Stimulated activated effector memory CD8-positive, alpha-beta T cell treated with anti-CD3 and anti-CD28 coated beads, Interleukin-12 subunit alpha, Interleukin-12 subunit beta, amount 100 ng/mL, for 72 hours (primary cell): ENCODE results near the gene BOD1L1.
"Not testable (repeated sequence)": the region's sequence is repeated elsewhere in the genome, so short reads cannot be mapped to it uniquely, and the experiment has no call there.

Experiments used
- ATAC-seq: fragments of 150-1000 bp; cut with Tn5 transposase; 2 replicates; pipeline ENCODE4 v1.10.0; 2021
- DNase-seq, 2 donors: peaks; one replicate each; pipeline ENCODE4 v3.0.0; 2021 to 2022; ENCODE audit warnings: low spot score in 2 of 2
- H3K27ac Mint-ChIP-seq: one replicate; pipeline ENCODE4 v1.8.0; 2022; ENCODE audit warnings: mild to moderate bottlenecking, mixed read lengths
- H3K36me3 Mint-ChIP-seq: one replicate; pipeline ENCODE4 v1.8.0; 2022; ENCODE audit warnings: mild to moderate bottlenecking, mixed read lengths
- H3K4me1 Mint-ChIP-seq: one replicate; pipeline ENCODE4 v1.8.0; 2022; ENCODE audit warnings: mixed read lengths
- H3K4me3 Mint-ChIP-seq: one replicate; pipeline ENCODE4 v1.8.0; 2022; ENCODE audit warnings: mild to moderate bottlenecking, mixed read lengths
- H3K9me3 Mint-ChIP-seq: one replicate; pipeline ENCODE4 v1.8.0; 2022; ENCODE audit warnings: mixed read lengths

Gene BOD1L1

DNA sequence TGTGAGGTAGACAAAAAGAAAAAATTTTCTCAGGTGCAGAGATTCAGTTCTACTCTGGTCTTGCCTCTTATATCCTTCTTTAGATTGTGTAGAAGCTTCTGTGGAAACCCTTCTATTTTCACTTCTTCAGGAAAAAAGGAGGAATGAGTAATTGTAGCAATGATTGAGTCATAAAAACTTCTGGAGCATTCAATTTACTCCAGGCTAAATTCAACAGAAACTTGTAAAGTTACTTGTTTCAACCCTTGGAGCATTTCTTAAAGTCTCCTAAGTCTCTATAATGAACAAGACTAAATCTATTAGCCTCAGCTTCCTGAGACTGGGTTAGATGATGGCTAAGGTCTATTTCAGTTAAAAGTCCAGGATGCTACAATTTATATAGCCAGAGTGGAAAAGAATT is 29.9 kb downstream of the BOD1L1 start:
- H3K9me3 Mint-ChIP-seq, result no peaks in the 10 kb centered on the region
- H3K27ac Mint-ChIP-seq, result no peak overlapping the region
- H3K4me1 Mint-ChIP-seq, result peaks cover 17% of the 10 kb centered on the region
- no peak overlapping the region for H3K4me3 Mint-ChIP-seq
- peaks cover 74% of the 10 kb centered on the region for H3K36me3 Mint-ChIP-seq
- no peak for ATAC-seq
- no peak for DNase-seq

DNA sequence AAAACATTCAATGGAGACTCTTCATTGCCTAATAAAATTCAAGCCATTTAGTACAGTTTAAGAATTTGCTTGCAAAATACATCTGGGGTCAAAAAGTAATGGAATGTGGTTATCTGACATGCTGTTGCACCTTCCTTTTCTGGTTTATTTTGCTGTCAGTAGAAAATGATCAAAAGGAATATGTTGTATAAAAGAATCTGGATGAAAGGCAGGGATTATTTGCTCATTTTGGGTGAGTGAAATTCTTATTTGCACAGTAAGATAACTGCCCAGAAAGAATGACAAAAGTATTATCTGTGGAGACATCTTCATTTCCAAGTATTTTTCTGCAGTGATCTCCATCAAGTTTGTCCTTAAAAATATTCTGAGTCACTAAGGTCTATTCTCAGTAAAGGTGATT is 30.4 kb downstream of the BOD1L1 start:
- DNase-seq, result no peak
- Mint-ChIP-seq H3K4me3 (no peak overlapping the region), H3K36me3 (peaks cover 74% of the 10 kb centered on the region), H3K27ac (no peak overlapping the region), H3K9me3 (no peaks in the 10 kb centered on the region), H3K4me1 (peaks cover 17% of the 10 kb centered on the region)
- no peak for ATAC-seq

DNA sequence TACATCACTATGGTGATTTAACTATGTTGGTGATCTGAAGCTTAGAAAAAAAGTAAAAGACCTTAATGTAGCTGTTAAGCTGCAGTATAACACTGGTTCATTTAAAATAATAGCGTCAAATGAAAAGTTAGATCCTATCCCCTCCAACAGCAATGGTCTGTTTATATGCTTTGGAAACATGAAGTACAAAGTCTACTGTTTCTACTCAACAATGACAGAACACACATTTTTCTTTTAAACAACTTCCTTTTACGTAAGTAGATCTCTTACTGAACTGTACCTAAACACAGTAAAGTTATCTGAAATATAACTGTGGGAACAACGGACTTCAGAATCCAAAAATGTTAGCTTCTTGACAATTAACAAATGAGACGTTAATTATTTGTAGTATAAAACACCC is 35.3 kb downstream of the BOD1L1 start:
- no peak for ATAC-seq
- Mint-ChIP-seq H3K9me3 (no peaks in the 10 kb centered on the region), H3K36me3 (peaks cover 99% of the 10 kb centered on the region), H3K27ac (no peak overlapping the region), H3K4me1 (no peaks in the 10 kb centered on the region), H3K4me3 (no peak overlapping the region)
- DNase-seq, result no peak

DNA sequence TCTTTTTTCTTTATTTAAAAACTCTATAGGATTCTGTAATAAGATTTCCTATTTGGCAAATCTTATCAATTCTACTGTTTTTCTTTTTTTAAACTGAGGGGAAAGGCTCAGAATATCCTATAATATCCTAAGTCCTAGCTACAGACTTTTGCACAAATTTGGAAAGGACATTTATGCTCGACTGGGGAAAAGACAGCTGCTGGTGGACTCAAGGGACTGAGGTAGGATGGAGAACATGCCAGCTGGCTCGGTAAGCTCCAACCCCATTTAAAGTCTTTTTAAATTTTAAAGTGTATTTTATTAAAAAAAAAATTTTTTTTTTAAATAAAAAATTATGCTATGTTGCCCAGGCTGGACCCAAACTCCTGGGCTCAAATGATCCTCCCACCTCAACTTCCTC is 36.8 kb downstream of the BOD1L1 start:
- Mint-ChIP-seq H3K4me3 (no peak overlapping the region), H3K9me3 (no peaks in the 10 kb centered on the region), H3K27ac (no peak overlapping the region), H3K36me3 (peaks cover 99% of the 10 kb centered on the region), H3K4me1 (no peaks in the 10 kb centered on the region)
- no peak for DNase-seq
- ATAC-seq, result no peak

DNA sequence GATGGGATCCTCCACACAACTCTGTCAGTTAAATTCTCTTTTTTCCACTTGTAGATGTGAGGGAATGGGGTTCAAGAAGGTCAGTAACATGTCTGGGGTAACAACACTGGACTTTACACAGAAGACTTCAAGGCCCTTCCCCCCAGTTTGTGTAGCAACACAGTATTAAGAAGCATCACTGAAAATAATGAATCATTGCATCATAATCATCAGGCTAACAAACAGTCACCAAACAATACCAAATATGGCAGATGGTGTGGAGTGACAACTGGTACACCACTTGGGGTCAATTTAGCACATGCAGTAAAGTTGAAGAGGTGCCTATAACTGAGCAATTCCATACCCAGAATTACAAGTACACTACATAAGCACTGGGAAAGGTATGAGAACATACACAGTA is 38.6 kb downstream of the BOD1L1 start:
- peaks cover 5% of the 10 kb centered on the region for H3K4me1 Mint-ChIP-seq
- H3K4me3 Mint-ChIP-seq, result no peak overlapping the region
- no peak overlapping the region for H3K27ac Mint-ChIP-seq
- H3K36me3 Mint-ChIP-seq, result peaks cover 99% of the 10 kb centered on the region
- no peak for ATAC-seq
- no peaks in the 10 kb centered on the region for H3K9me3 Mint-ChIP-seq
- no peak for DNase-seq

DNA sequence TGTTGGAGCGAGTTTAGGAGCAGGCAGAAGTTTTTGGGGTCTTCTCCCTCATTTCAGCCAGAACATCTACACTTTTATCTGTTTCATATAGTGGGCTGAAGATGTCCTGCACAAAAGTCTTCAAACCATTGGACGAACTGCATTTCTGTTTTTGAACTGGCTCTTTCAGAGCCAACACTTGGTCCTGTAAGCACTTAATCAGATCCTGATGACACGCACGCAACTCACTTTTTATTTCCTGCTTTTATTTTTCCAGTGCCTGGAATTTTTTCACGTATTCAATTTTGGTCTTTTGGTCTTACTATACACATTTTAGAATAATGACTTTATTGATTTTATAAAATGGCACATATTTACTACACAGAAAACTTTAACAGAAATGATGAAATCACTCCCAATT is 43.0 kb downstream of the BOD1L1 start:
- Mint-ChIP-seq H3K4me3 (no peak overlapping the region), H3K27ac (peak overlapping the region; percentile 16), H3K4me1 (peaks cover 6% of the 10 kb centered on the region), H3K9me3 (no peaks in the 10 kb centered on the region), H3K36me3 (peaks cover 100% of the 10 kb centered on the region)
- DNase-seq, result no peak
- no peak for ATAC-seq

DNA sequence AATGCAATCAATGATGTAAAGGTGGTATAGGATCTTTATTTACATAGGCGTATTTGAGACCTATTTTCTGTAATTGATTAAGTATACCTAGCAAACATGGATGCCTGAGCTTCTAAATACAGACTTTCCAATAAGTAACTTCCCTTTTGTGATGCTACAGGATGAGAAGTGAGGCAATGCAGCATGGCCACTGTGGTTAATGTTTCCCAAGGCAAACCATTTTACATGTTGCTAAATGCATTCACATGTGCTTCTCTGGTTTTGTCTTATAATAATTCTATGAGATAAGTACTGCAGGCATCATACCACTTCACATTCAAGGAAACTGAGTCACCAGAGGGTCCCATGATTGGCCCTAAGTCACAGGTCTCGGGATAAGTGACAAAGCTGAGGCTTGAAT is 47.5 kb downstream of the BOD1L1 start:
- H3K27ac Mint-ChIP-seq, result no peak overlapping the region
- no peak for ATAC-seq
- H3K36me3 Mint-ChIP-seq, result peaks cover 100% of the 10 kb centered on the region
- DNase-seq, result no peak
- H3K4me1 Mint-ChIP-seq, result peaks cover 6% of the 10 kb centered on the region
- H3K9me3 Mint-ChIP-seq, result no peaks in the 10 kb centered on the region
- H3K4me3 Mint-ChIP-seq, result no peak overlapping the region

DNA sequence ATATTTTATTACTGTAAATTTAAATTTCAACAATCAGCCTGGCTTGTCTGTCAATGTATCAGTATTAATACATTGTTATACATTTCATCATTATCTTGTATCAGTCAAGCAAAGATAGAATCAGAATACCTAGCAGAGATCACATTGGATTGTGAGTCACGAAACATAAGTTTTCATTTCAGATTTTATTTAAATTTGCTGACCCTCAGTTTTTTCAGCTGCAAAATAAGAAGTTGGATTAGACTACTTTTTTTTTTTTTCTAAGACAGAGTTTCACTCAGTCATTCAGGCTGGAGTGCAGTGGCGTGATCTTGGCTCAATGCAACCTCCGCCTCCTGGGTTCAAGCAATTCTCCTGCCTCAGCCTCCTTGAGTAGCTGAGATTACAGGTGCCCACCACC is 49.9 kb downstream of the BOD1L1 start:
- ATAC-seq (no peak), DNase-seq (no peak)
- peaks cover 100% of the 10 kb centered on the region for H3K36me3 Mint-ChIP-seq
- no peak overlapping the region for H3K4me3 Mint-ChIP-seq
- H3K9me3 Mint-ChIP-seq, result no peaks in the 10 kb centered on the region
- H3K27ac Mint-ChIP-seq, result no peak overlapping the region
- H3K4me1 Mint-ChIP-seq, result no peaks in the 10 kb centered on the region

DNA sequence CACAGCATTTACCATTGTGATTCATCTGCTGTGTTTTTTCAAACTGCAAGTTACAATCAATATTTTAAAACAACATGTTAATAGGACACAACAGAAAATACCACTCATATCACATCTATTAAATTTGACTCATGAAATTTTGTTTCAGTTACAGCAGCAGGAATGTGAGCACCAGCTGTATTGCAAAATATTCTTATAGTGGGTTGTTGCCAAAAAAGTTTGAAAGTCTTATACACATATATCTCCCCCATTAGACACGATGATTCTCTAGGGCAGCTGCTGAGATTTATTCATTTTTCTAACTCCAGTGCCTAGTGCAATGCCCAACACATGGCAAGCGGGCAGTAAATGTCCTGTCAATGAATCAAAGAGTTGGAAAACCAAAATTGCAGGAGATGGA is 56.6 kb downstream of the BOD1L1 start:
- DNase-seq (no peak), ATAC-seq (no peak)
- peaks cover 83% of the 10 kb centered on the region for H3K36me3 Mint-ChIP-seq
- H3K4me1 Mint-ChIP-seq, result no peaks in the 10 kb centered on the region
- H3K4me3 Mint-ChIP-seq, result no peak overlapping the region
- H3K9me3 Mint-ChIP-seq, result no peaks in the 10 kb centered on the region
- no peak overlapping the region for H3K27ac Mint-ChIP-seq

DNA sequence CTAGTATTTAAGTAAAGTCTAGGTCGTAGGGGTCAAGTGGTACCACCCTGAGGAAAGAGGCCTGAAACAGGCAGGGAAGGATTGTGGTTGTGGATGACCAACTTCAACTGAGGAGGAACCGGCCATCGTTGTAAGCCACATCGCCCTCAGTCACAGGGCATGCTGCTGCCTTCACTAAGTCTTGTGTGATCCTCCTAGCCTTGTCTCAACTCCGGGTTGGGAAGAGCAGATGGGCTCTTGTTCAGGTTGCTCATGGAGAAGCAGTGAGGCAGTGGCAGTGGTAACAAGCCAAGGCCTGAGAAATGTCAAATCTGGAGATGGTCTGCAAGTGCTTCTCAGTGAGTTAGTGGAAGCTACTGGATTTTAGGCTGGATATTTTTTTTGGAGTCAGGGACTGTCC is 60.4 kb downstream of the BOD1L1 start:
- no peaks in the 10 kb centered on the region for H3K9me3 Mint-ChIP-seq
- H3K27ac Mint-ChIP-seq, result no peak overlapping the region
- no peaks in the 10 kb centered on the region for H3K4me1 Mint-ChIP-seq
- ATAC-seq, result peak; percentile 19
- no peak overlapping the region for H3K4me3 Mint-ChIP-seq
- H3K36me3 Mint-ChIP-seq, result peaks cover 46% of the 10 kb centered on the region
- no peak for DNase-seq

DNA sequence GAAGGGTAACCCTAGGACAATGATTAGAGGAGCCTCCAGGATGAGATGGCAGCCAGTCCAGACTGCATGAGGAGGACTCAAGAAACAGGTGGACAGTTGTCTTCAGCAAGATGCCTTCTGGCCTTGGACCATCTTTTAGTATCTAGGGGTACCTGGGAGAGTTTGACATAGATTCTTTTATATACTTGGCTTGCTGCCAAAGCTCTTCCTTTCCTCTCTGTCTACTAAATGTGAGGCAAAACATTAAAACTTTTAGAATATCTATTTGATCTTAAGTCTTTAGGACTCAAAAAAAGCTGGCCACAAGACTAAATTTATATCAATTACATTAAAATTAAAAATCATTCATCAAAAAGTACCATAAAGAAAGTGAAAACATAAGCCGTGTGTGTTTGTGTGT is 64.6 kb downstream of the BOD1L1 start:
- H3K4me1 Mint-ChIP-seq, result no peaks in the 10 kb centered on the region
- DNase-seq (no peak), ATAC-seq (no peak)
- peaks cover 6% of the 10 kb centered on the region for H3K36me3 Mint-ChIP-seq
- no peak overlapping the region for H3K27ac Mint-ChIP-seq
- no peak overlapping the region for H3K4me3 Mint-ChIP-seq
- no peaks in the 10 kb centered on the region for H3K9me3 Mint-ChIP-seq

DNA sequence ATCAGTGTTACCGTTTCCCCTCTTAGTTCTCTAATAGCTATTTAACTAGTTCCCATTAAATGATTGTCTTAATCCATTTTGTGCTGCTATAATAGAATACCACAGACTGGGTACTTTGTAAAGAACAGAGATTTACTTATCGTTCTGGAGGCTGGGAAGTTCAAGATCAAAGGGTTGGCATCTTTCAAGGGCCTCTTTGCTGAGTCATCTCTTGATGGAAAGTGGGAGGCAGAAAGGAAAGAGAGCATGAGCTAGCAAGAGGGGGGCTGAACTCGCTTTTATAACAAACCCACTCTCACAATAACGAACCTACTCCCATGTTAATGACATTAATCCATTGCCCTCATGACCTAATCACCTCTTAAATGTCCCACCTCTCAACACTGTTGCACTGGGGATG is 65.9 kb downstream of the BOD1L1 start:
- no peak for DNase-seq
- Mint-ChIP-seq H3K4me1 (no peaks in the 10 kb centered on the region), H3K9me3 (no peaks in the 10 kb centered on the region), H3K27ac (no peak overlapping the region), H3K4me3 (no peak overlapping the region), H3K36me3 (peaks cover 4% of the 10 kb centered on the region)
- no peak for ATAC-seq

DNA sequence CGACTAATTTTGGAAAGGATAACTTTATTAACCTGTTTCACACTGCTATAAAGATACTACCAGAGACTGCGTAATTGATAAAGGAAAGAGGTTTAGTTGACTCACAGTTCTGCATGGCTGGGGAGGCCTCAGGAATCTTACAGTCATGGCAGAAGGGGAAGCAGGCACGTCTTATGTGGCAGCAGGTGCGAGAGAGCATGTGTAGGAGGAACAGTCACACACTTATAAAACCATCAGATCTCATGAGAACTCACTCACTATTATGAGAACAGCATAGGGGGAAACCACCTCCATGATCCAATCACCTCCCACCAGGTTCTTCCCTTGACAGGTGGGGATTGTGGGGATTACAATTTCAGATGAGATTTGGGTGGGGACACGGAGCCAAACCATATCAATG is 67.4 kb downstream of the BOD1L1 start:
- not testable (repeated sequence) for H3K4me3 Mint-ChIP-seq, ATAC-seq, H3K36me3 Mint-ChIP-seq, H3K4me1 Mint-ChIP-seq, H3K9me3 Mint-ChIP-seq, H3K27ac Mint-ChIP-seq, DNase-seq

DNA sequence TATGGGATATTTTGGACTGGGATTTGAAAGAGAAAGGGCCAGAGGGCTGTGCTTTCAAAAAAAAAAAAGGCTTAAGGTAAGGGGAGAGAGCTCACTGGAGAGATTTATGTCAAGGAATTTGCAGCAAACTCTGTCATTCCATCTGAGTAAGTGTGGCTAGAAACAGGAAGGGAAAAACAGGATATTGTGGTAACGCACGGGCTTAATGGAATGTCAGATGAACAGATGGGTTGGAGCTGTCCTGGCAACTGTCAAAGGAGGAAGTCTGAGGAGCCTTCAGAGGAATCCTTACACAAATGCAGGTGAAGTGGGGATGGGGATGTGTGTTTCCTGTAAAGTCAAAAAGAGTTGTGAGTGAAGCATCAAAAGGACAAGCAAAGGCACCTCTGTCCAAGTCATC is 68.1 kb downstream of the BOD1L1 start:
- no peak overlapping the region for H3K27ac Mint-ChIP-seq
- ATAC-seq (no peak), DNase-seq (no peak)
- H3K4me3 Mint-ChIP-seq, result no peak overlapping the region
- no peaks in the 10 kb centered on the region for H3K9me3 Mint-ChIP-seq
- no peaks in the 10 kb centered on the region for H3K4me1 Mint-ChIP-seq
- no peaks in the 10 kb centered on the region for H3K36me3 Mint-ChIP-seq

DNA sequence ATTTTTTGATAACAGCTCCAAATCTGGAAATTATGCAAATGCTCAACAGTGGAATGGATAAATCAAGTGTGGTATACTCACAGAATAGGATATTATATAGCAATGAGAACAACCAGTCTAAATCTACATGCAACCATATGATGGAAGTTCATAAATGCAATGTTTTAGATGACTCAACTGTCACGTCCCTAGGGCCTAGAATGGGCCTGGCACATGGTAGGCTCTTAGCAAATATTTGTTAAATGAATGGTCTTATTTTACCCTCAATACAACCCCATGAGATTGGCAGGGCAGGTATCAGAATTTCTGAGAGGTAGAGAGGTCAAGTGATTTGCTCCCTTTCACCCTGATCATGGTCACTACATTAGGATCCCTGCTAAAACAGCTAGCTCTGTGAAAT is 68.6 kb downstream of the BOD1L1 start:
- Mint-ChIP-seq H3K36me3 (no peaks in the 10 kb centered on the region), H3K4me3 (no peak overlapping the region), H3K27ac (no peak overlapping the region), H3K9me3 (no peaks in the 10 kb centered on the region), H3K4me1 (no peaks in the 10 kb centered on the region)
- ATAC-seq (no peak), DNase-seq (no peak)

DNA sequence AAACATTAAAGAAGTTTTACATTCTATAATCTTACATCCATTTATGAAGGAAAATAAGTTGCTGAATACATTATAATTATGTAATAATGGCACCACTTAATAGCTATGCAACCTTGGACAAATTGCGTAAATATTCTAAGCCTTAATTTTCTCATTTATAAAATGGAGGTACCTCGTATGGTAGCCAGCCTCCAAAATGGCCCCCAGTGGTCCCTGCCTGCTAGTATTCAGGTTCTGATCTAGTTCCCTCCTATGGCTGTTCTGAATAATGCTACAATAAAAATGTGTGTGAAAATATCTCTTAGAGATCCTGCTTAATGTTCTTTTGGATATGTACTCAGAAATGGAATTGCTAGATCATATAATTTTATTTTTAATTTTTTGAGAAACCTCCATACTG is 72.2 kb downstream of the BOD1L1 start:
- DNase-seq, result no peak
- ATAC-seq, result no peak
- no peak overlapping the region for H3K4me3 Mint-ChIP-seq
- H3K4me1 Mint-ChIP-seq, result no peaks in the 10 kb centered on the region
- no peaks in the 10 kb centered on the region for H3K9me3 Mint-ChIP-seq
- H3K27ac Mint-ChIP-seq, result no peak overlapping the region
- H3K36me3 Mint-ChIP-seq, result no peaks in the 10 kb centered on the region

DNA sequence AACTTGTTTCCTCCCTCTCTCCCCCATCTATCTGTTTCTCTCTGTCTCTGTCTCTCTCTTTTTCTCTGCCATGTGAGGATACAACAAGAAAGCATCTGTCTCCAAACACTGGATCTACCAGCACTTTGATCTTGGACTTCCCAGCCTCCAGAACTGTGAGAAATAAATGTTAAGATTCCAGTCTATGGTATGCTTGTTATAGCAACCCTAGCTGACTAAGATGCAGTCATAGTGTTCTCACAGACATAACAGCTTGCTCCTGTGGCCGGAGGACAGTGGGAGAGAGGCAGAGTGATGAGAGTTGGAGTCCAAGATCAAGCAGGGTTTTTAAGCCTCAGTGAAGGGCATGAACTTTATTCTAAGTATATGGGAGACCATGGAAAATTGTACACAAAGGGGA is 74.4 kb downstream of the BOD1L1 start:
- peaks cover 8% of the 10 kb centered on the region for H3K4me1 Mint-ChIP-seq
- no peak for ATAC-seq
- no peak for DNase-seq
- H3K36me3 Mint-ChIP-seq, result no peaks in the 10 kb centered on the region
- H3K4me3 Mint-ChIP-seq, result no peak overlapping the region
- H3K9me3 Mint-ChIP-seq, result no peaks in the 10 kb centered on the region
- no peak overlapping the region for H3K27ac Mint-ChIP-seq
